ENCODE measurements around the gene WDR74. TPM values are rescaled to one million over a fixed set of nuclear protein-coding genes. Genes with fewer than 3 reads are reported as not detected.

WDR74 gene
- total and polyA plus RNA-seq, 2 of the 13 experiments (the other 11 are each of a cell fraction or from before 2014, with no cell fraction given) = 77.0 to 83.3 TPM

- peak; percentile 35; the same call in 1 of the 2 replicates for TF ChIP-seq ZNF674 (CRISPR knock-in tag; IDR thresholded peaks at IDR 0.05; ENCODE audit: low read depth)
- no peak for TF ChIP-seq ZNF557 (CRISPR knock-in tag; IDR thresholded peaks at IDR 0.05)
- 0 out of 2 replicates have a peak, but pooled peaks have one; percentile 14 for TF ChIP-seq NFYC (CRISPR knock-in tag; IDR thresholded peaks at IDR 0.05)
- peak; percentile 78; the same call in 1 of the 2 replicates for TF ChIP-seq NFKB2 (CRISPR knock-in tag; IDR thresholded peaks at IDR 0.05; ENCODE audit: borderline replicate concordance)
- TF ChIP-seq XBP1 (CRISPR knock-in tag; IDR thresholded peaks at IDR 0.05) = no peak
- peak; percentile 60 for TF ChIP-seq SALL1 (CRISPR knock-in tag; IDR thresholded peaks at IDR 0.05)
- TF ChIP-seq SP5 (CRISPR knock-in tag; IDR thresholded peaks at IDR 0.05; ENCODE audit: borderline replicate concordance, low read depth) = peak; percentile 65; the same call in 1 of the 2 replicates
- 0 out of 2 replicates have a peak, but pooled peaks have one; percentile 47 for TF ChIP-seq REPIN1 (CRISPR knock-in tag; IDR thresholded peaks at IDR 0.05; ENCODE audit: borderline replicate concordance, low read depth)
- TF ChIP-seq PHF8 (CRISPR knock-in tag; IDR thresholded peaks at IDR 0.05) = peak; percentile 97
- peak; percentile 41; the same call in 1 of the 2 replicates for TF ChIP-seq MED1 (CRISPR knock-in tag; IDR thresholded peaks at IDR 0.05)
- TF ChIP-seq SRSF9 (IDR thresholded peaks at IDR 0.05; ENCODE audit: borderline replicate concordance, insufficient read depth, low read depth, low read length, poor library complexity, severe bottlenecking) = no peak
- peak; percentile 67 for TF ChIP-seq YEATS2 (CRISPR knock-in tag; IDR thresholded peaks at IDR 0.05; ENCODE audit: borderline replicate concordance)
- TF ChIP-seq CSRNP1 (CRISPR knock-in tag; IDR thresholded peaks at IDR 0.05) = peak; percentile 91; the same call in 1 of the 2 replicates
- peak; percentile 52; the same call in 1 of the 2 replicates for TF ChIP-seq ZBTB38 (CRISPR knock-in tag; IDR thresholded peaks at IDR 0.05)
- TF ChIP-seq MXD1 (CRISPR knock-in tag; IDR thresholded peaks at IDR 0.05) = peak; percentile 92; the same call in 1 of the 2 replicates
- TF ChIP-seq ZNF234 (CRISPR knock-in tag; conservative IDR thresholded peaks at IDR 0.05) = 0 out of 2 replicates have a peak, but pooled peaks have one; percentile 69
- TF ChIP-seq ZNF367 (CRISPR knock-in tag; IDR thresholded peaks at IDR 0.05; ENCODE audit: borderline replicate concordance) = no peak
- peak; percentile 92 for TF ChIP-seq RBM39 (IDR thresholded peaks at IDR 0.05; ENCODE audit: low read depth, low read length, poor library complexity, severe bottlenecking)
- no peak for TF ChIP-seq ZNF644 (CRISPR knock-in tag; IDR thresholded peaks at IDR 0.05; ENCODE audit: low read depth)
- peak; percentile 69; the same call in 1 of the 2 replicates for TF ChIP-seq ZNF501 (CRISPR knock-in tag; IDR thresholded peaks at IDR 0.05)
- TF ChIP-seq ZNF24 (IDR thresholded peaks at IDR 0.05) = no peak
- peak; percentile 79; the same call in 1 of the 2 replicates for TF ChIP-seq SMAD9 (CRISPR knock-in tag; IDR thresholded peaks at IDR 0.05)
- TF ChIP-seq GATA4 (IDR thresholded peaks at IDR 0.05; ENCODE audit: borderline replicate concordance, low read depth) = peak; percentile 47; the same call in 1 of the 2 replicates
- no peak for TF ChIP-seq ZKSCAN5 (CRISPR knock-in tag; IDR thresholded peaks at IDR 0.05)
- no peak for TF ChIP-seq ZSCAN29 (CRISPR knock-in tag; conservative IDR thresholded peaks at IDR 0.05)
- no peak for TF ChIP-seq EP300 (IDR thresholded peaks at IDR 0.05; ENCODE audit: low read depth in 2 of 2, low read length in 2 of 2)
- TF ChIP-seq EP300 (CRISPR knock-in tag; IDR thresholded peaks at IDR 0.05; ENCODE audit: borderline replicate concordance) = peak; percentile 44; the same call in 1 of the 2 replicates
- TF ChIP-seq ZNF784 (CRISPR knock-in tag; IDR thresholded peaks at IDR 0.05; ENCODE audit: borderline replicate concordance) = peak; percentile 56; the same call in 1 of the 2 replicates
- TF ChIP-seq HES4 (CRISPR knock-in tag; IDR thresholded peaks at IDR 0.05; ENCODE audit: borderline replicate concordance) = peak; percentile 33; the same call in 1 of the 2 replicates
These were observed 47.7 kb downstream of the WDR74 start, which contains the start of gene TMEM223 (continued) for GRCh38 chr11:62791501-62792201.

Measured in HepG2 (cell line).